Aorta (tissue), 5 donors: ENCODE measurements around the gene COBL. TPM values are rescaled to one million over a fixed set of nuclear protein-coding genes. Genes with fewer than 3 reads are reported as not detected.

ENCODE experiments used
- ATAC-seq: fragments of 200-7000 bp; cut with Tn5 transposase; one replicate; pipeline ENCODE4 v1.9.1; 2022; ENCODE audit warnings: moderate library complexity; ENCODE audit not compliant: low FRiP score
- DNase-seq, 2 donors: peaks; one replicate each; pipeline ENCODE4 v3.0.0-alpha.2; 2020
- H3K27ac ChIP-seq, 2 donors: one replicate each; pipeline ENCODE4 v1.5.1; 2013; ENCODE audit warnings: low read length in 2 of 2, mild to moderate bottlenecking in 2 of 2, moderate library complexity in 2 of 2, control low read depth in 1 of 2, inconsistent platforms in 1 of 2, low read depth in 1 of 2
- H3K27me3 ChIP-seq, 2 donors: one replicate each; pipeline ENCODE4 v1.6.1; 2013; ENCODE audit warnings: control low read depth in 1 of 2, low read length in 1 of 2, mild to moderate bottlenecking in 1 of 2, moderate library complexity in 1 of 2; ENCODE audit not compliant: insufficient read depth in 2 of 2, control insufficient read depth in 1 of 2
- H3K36me3 ChIP-seq, 2 donors: one replicate each; pipeline ENCODE4 v1.6.1; 2013; ENCODE audit warnings: control low read depth in 1 of 2, low read length in 1 of 2, mild to moderate bottlenecking in 1 of 2; ENCODE audit not compliant: insufficient read depth in 2 of 2, control insufficient read depth in 1 of 2
- H3K4me1 ChIP-seq, 2 donors: one replicate each; pipeline ENCODE4 v1.6.1; 2013; ENCODE audit warnings: low read length in 2 of 2, control low read depth in 1 of 2, mild to moderate bottlenecking in 1 of 2, moderate library complexity in 1 of 2; ENCODE audit not compliant: insufficient read depth in 2 of 2, control insufficient read depth in 1 of 2
- H3K4me3 ChIP-seq, 2 donors: one replicate each; pipeline ENCODE4 v1.5.1; 2013; ENCODE audit warnings: low read length in 2 of 2, control low read depth in 1 of 2, mild to moderate bottlenecking in 1 of 2
- H3K9me3 ChIP-seq: one replicate; pipeline ENCODE4 v1.6.1; 2013; ENCODE audit warnings: mild to moderate bottlenecking, low read length; ENCODE audit not compliant: control insufficient read depth
- WGBS, 2 donors: extraction: QIAGEN DNeasy Blood & Tissue Kit; methylation state at CpG; one replicate each; pipeline ENCODE4 v1.1.7; 2013; 5-methylcytosine and 5-hydroxymethylcytosine counted together
- intact Hi-C, 2 donors: fragments of 100-400 bp; cut with DNase I; formaldehyde crosslinking; loops; one replicate each; pipeline versions ENCODE4 v1.14.2 to v1.15.0; 2022
- polyA plus RNA-seq, 2 donors: library from polyadenylated mRNA; stranded (reverse); fragments of 200-250 nt; gene quantifications; one replicate each; pipeline ENCODE4 v1.2.3, GENCODE V29; 2013
- total RNA-seq, 2 donors: library from RNA; stranded (reverse); fragmentation: NEBNext Ultra II Directional; extraction: Animal tissue kit (Norgen Biotek cat#: 25700); gene quantifications; one replicate each; pipeline ENCODE4 v1.2.1, GENCODE V29; 2021
- donor health status: healthy with polysubstance abuse.
- donor health status: Bipolar disorder and iron deficiency.
- donor health status: DM: no; HTN: no; CAD: no.
- donor health status: DM: no; HTN: no; CAD: no.
- donor health status: DM: yes; HTN: yes; CAD: no.

Gene COBL
- total and polyA plus RNA-seq, 4 donors: 0.31 to 5.3 (median 1.1) TPM

- Histone ChIP-seq H3K27ac (no peak overlapping the region), H3K36me3 (no peaks in the 10 kb centered on the region), H3K27me3 (no peaks in the 10 kb centered on the region), H3K4me3 (no peak overlapping the region), H3K4me1 (no peaks in the 10 kb centered on the region), H3K9me3 (no peaks in the 10 kb centered on the region)
- intact Hi-C loops: no loop called here
- no peak for DNase-seq
- no peak for ATAC-seq
- 60 to 73% methylated on average over 2 of the region's 2 CpGs for WGBS, 2 donors
These were observed 181.0 kb downstream of the COBL start for GRCh38 chr7:51135576-51135975.

GRCh38 chr7:51134013-51134441 is 182.6 kb downstream of the COBL start:
- WGBS, 2 donors: 16 to 17% methylated on average over 4 of the region's 4 CpGs
- no peak overlapping the region for H3K27ac ChIP-seq

DNA sequence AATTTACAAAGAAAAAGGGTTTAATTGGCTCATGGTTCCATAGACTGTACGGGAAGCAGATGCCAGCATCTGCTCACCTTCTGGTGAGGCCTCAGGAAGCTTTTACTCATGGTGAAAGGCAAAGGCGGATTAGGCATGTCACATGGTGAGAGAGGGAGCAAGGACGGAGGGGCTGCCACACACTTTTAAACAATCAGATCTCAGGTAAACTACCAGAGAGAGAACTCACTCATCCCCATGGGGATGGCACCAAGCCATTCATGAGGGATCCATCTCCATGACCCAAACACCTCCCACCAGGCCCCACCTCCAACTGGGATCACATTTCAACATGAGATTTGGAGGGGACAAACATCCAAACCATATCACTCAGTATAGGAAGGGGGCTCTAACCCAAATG is 183.9 kb downstream of the COBL start:
- Histone ChIP-seq H3K9me3 (no peaks in the 10 kb centered on the region), H3K36me3 (no peaks in the 10 kb centered on the region), H3K27ac (no peak overlapping the region), H3K27me3 (no peaks in the 10 kb centered on the region), H3K4me1 (no peaks in the 10 kb centered on the region), H3K4me3 (no peak overlapping the region)
- no peak for DNase-seq
- 78 to 93% methylated on average over 3 of the region's 3 CpGs for WGBS, 2 donors
- ATAC-seq: no peak
- intact Hi-C loops: no loop called here

More at GRCh38 chr7:51134013-51134441, 182.6 kb downstream of the COBL start:
- Histone ChIP-seq H3K36me3 (no peaks in the 10 kb centered on the region), H3K4me3 (no peak overlapping the region), H3K9me3 (no peaks in the 10 kb centered on the region), H3K4me1 (no peaks in the 10 kb centered on the region), H3K27me3 (no peaks in the 10 kb centered on the region)
- no peak for ATAC-seq
- intact Hi-C loops: no loop called here
- no peak for DNase-seq

DNA sequence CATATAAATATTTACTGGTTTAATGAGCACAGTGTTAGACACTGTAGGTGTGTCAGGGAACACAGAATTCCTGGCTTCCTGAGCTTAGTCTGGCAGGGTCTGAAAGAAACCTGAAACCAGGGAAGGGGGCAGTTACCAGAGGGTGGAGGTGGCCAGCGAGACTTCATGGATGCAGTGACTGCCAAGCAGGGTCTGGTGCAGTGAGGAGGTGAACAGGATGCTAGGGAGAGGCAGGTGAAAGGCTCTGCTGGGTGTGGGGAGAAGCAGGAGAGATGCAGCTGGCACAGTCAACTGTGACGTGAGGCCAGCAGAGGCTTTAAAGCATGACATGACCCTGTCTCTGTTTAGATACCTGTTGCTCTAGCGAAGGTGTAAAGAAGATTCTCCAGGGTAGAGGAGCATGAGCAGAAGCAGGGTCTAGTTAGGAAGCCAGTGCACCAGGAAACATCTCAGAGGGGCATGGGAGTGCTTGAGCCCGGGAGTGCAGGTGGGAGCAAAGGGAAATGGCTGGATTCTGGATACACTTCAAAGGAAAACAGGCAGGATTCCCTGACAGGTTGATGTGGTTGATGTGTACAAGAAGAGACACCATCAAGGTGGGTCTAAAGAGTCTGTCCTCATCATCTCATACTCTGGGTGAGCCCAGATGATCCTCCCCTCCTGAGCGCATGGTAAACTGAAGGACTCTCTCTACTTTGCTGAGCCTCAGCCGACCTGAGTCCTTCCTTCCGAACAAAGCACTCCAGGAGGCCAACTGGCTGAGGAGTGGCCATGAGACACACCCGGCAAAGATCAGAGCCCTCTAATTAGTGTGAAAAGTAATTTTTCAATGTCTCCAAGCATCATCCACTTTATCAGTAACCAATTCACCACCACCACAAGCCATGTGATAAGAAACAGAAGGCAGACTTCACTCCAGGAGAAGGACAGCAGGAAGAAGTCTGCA is 186.8 kb downstream of the COBL start:
- DNase-seq (no peak), ATAC-seq (no peak)
- Histone ChIP-seq H3K27me3 (no peaks in the 10 kb centered on the region), H3K27ac (no peak overlapping the region), H3K4me1 (no peaks in the 10 kb centered on the region), H3K36me3 (no peaks in the 10 kb centered on the region), H3K4me3 (no peak overlapping the region), H3K9me3 (peaks cover 3% of the 10 kb centered on the region)
- 82 to 86% methylated on average over 8 of the region's 8 CpGs for WGBS, 2 donors
- intact Hi-C loops: no loop called here

DNA sequence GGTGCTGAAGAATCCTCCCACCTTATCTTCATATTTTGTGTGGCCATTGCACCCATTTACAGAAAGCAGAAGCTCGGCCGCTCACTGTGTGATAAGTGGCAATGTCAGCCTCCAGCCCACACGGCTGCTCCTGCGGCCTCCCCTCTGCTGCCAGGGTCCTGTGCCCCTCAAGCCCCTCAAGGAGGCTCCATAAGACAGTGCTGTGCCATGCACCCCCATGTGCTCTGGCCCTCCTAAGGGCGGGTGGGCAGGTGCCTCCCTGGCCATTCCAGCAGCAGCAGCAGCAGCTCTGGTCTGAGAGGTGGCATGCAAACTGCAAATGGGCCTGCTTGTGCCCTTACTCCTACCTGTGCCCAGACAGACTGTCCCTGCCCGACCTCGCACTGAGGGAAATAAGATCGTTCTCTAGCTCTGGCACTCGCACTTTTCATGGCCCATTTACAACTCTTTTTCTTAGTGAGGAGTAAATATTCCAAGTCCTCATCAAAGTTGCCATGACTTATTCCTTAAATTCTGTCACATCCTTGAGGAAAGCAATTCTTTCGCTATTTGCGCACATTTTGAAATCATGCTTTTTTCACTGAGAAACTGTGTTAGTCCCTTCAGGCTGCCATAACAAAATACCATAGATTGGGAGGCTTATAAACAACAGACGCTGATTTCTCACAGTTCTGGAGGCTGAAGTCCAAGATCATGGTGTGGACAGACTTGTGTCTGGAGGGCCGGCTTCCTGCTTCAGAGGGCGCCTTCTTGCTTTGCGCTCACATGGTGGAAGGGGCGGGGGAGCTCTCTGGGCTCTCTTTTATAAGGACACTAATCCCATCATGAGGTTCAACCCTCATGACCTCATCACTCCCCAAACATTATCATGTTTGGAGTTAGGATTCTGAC is 187.8 kb downstream of the COBL start:
- Histone ChIP-seq H3K4me3 (no peak overlapping the region), H3K27me3 (no peaks in the 10 kb centered on the region), H3K9me3 (peaks cover 3% of the 10 kb centered on the region), H3K27ac (no peak overlapping the region), H3K4me1 (no peaks in the 10 kb centered on the region), H3K36me3 (no peaks in the 10 kb centered on the region)
- no peak for DNase-seq
- ATAC-seq: no peak
- 82 to 84% methylated on average over 16 of the region's 16 CpGs for whole genome bisulfite sequencing, 2 donors
- intact Hi-C loops: no loop called here

DNA sequence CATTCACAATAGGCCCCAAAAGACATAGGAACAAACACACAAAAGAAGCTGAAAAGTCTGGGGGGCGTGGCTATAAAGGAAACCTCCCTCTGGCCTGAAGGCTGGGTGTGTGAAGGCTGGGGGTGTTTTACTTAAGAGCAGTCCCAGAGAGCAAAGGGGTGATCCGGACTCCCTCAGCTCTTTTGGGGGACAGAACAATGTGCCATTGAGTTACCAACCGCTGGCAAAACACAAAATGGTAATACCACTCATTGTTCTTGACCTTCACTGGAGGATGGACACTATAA is 189.0 kb downstream of the COBL start:
- DNase-seq (no peak), ATAC-seq (no peak)
- intact Hi-C loops: no loop called here
- H3K27ac ChIP-seq: no peak overlapping the region
- 58 to 71% methylated on average over 3 of the region's 3 CpGs for WGBS, 2 donors
- H3K36me3 ChIP-seq: no peaks in the 10 kb centered on the region
- H3K4me3 ChIP-seq: no peak overlapping the region
- H3K9me3 ChIP-seq: peaks cover 3% of the 10 kb centered on the region
- H3K4me1 ChIP-seq: no peaks in the 10 kb centered on the region
- H3K27me3 ChIP-seq: no peaks in the 10 kb centered on the region

GRCh38 chr7:51126813-51127617 is 189.6 kb downstream of the COBL start:
- 90% methylated on average over 19 of the region's 19 CpGs for WGBS, 2 donors
- Histone ChIP-seq H3K27me3 (no peaks in the 10 kb centered on the region), H3K36me3 (no peaks in the 10 kb centered on the region), H3K27ac (no peak overlapping the region), H3K9me3 (peaks cover 3% of the 10 kb centered on the region), H3K4me1 (no peaks in the 10 kb centered on the region), H3K4me3 (no peak overlapping the region)
- no peak for DNase-seq
- intact Hi-C loops: no loop called here
- ATAC-seq: no peak

DNA sequence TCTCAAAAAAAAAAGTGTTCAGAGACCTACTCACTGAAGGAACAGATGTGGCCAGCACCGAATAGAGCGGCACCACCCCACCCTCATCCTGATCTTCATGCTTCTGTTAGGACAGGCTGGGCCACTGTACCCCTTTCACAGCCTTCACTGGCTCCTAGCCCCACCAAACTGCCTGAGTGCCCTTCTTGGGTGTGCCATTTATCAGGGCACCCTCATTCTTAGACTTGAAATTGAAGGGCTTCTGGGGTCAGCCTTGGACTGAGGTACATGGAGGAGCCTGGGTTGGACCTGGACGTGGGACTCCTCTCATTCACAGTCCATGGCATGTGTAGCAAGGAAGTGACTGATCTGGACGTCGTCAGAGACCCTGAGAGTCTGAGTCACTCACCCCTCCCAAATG is 190.3 kb downstream of the COBL start:
- DNase-seq: no peak

More for the DNA sequence above, 190.3 kb downstream of the COBL start:
- Histone ChIP-seq H3K4me3 (no peak overlapping the region), H3K9me3 (peaks cover 3% of the 10 kb centered on the region), H3K27ac (no peak overlapping the region), H3K27me3 (no peaks in the 10 kb centered on the region), H3K4me1 (no peaks in the 10 kb centered on the region), H3K36me3 (no peaks in the 10 kb centered on the region)
- intact Hi-C loops: no loop called here
- no peak for ATAC-seq
- 74 to 75% methylated on average over 5 of the region's 5 CpGs for WGBS, 2 donors
